ENCODE data around the gene TMIGD1. TPM values are rescaled to one million over a fixed set of nuclear protein-coding genes. Genes with fewer than 3 reads are reported as not detected.

Gene TMIGD1
- total RNA-seq, 4 donors from 2014 or later: not detected

- H3K4me1 ChIP-seq: peaks cover 18 to 37% of the 10 kb centered on the region in 2 donors
- H3K27me3 ChIP-seq: no peaks in the 10 kb centered on the region
- WGBS, 2 donors: 90% methylated on average over 5 of the region's 5 CpGs
- intact Hi-C loops (cut with DNase I): no loop called here
- H3K36me3 ChIP-seq: no peaks in the 10 kb centered on the region
- no peak for DNase-seq
- TF ChIP-seq, protein P1, sequence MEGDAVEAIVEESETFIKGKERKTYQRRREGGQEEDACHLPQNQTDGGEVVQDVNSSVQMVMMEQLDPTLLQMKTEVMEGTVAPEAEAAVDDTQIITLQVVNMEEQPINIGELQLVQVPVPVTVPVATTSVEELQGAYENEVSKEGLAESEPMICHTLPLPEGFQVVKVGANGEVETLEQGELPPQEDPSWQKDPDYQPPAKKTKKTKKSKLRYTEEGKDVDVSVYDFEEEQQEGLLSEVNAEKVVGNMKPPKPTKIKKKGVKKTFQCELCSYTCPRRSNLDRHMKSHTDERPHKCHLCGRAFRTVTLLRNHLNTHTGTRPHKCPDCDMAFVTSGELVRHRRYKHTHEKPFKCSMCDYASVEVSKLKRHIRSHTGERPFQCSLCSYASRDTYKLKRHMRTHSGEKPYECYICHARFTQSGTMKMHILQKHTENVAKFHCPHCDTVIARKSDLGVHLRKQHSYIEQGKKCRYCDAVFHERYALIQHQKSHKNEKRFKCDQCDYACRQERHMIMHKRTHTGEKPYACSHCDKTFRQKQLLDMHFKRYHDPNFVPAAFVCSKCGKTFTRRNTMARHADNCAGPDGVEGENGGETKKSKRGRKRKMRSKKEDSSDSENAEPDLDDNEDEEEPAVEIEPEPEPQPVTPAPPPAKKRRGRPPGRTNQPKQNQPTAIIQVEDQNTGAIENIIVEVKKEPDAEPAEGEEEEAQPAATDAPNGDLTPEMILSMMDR (IDR thresholded peaks at IDR 0.05): no peak
- TF ChIP-seq POLR2A (IDR thresholded peaks at IDR 0.05): no peak
- H3K4me3 ChIP-seq (replicated peaks in 1 of 3): no peak overlapping the region
- peak overlapping the region in 2 of 3 donors; percentile 66 to 75 for H3K27ac ChIP-seq
- no peaks in the 10 kb centered on the region for H3K9me3 ChIP-seq
Observed at GRCh38 chr17:30341703-30342249, 7.9 kb upstream of the TMIGD1 start.

GRCh38 chr17:30340801-30341356, 7.0 kb upstream of the TMIGD1 start:
- no peak for TF ChIP-seq POLR2A (IDR thresholded peaks at IDR 0.05)
- TF ChIP-seq, protein P1 (IDR thresholded peaks at IDR 0.05): no peak
- intact Hi-C loops (cut with DNase I): no loop called here
- no peaks in the 10 kb centered on the region for H3K9me3 ChIP-seq
- no peaks in the 10 kb centered on the region for H3K36me3 ChIP-seq
- 31 to 43% methylated on average over 6 of the region's 6 CpGs for WGBS, 2 donors
- no peaks in the 10 kb centered on the region for H3K27me3 ChIP-seq
- no peak for DNase-seq
- H3K27ac ChIP-seq: peak overlapping the region; percentile 55 to 75 (median 66)
- no peak overlapping the region for H3K4me3 ChIP-seq (replicated peaks in 1 of 3)
- peaks cover 18 to 37% of the 10 kb centered on the region in 2 donors for H3K4me1 ChIP-seq

- Histone ChIP-seq H3K27me3 (no peaks in the 10 kb centered on the region), H3K27ac (no peak overlapping the region), H3K9me3 (no peaks in the 10 kb centered on the region), H3K36me3 (no peaks in the 10 kb centered on the region), H3K4me3 (replicated peaks in 1 of 3) (no peak overlapping the region), H3K4me1 (peaks cover 10 to 25% of the 10 kb centered on the region in 2 donors)
- DNase-seq: no peak
- no peak for TF ChIP-seq POLR2A (IDR thresholded peaks at IDR 0.05)
- TF ChIP-seq, protein P1 (IDR thresholded peaks at IDR 0.05): no peak
- intact Hi-C loops (cut with DNase I): no loop called here
- WGBS, 2 donors: 85% methylated on average over 2 of the region's 2 CpGs
Observed at GRCh38 chr17:30339086-30339485, 5.2 kb upstream of the TMIGD1 start.

GRCh38 chr17:30337393-30337999, 3.6 kb upstream of the TMIGD1 start:
- DNase-seq: no peak
- no peak overlapping the region for H3K4me3 ChIP-seq (replicated peaks in 1 of 3)
- H3K4me1 ChIP-seq: peaks cover 0 to 14% of the 10 kb centered on the region in 2 donors
- H3K9me3 ChIP-seq: no peaks in the 10 kb centered on the region
- TF ChIP-seq, protein P1 (IDR thresholded peaks at IDR 0.05): no peak
- no peaks in the 10 kb centered on the region for H3K36me3 ChIP-seq
- intact Hi-C loops (cut with DNase I): no loop called here
- no peaks in the 10 kb centered on the region for H3K27me3 ChIP-seq
- no peak overlapping the region for H3K27ac ChIP-seq
- WGBS, 2 donors: 100% methylated on average over 1 of the region's 1 CpG

Measured in thyroid gland (tissue), 4 donors.